ENCODE measurements around the gene FAM187B.
"Not testable (repeated sequence)": the region's sequence is repeated elsewhere in the genome, so short reads cannot be mapped to it uniquely, and the experiment has no call there.

Gene FAM187B

DNA sequence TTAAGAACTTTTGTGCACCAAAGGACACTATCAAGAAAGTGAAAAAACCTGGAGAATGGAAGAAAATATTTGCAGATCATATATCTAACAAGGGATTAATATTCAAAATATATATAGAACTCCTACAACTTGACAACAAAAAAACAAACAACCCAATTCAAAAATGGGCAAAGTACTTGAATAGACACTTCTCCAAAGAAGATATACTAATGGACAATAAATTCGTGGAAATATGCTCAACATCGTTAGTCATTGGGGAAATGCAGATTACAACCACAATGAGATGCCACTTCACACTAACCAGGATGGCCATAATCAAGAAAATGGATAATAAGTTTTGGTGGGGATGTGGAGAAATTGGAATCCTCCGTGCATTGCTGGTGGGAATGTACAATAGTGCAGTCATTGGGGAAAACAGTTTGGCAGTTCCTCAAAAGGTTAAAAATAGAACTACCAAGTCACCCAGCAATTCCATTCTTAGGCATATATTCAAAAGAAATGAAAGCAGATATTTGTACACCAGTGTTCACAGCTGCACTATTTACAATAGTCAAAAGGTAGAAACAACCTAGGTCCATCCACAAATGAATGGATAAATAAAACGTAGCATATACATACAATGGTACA lies 18.0 kb upstream of the FAM187B start:
- Histone ChIP-seq H3K4me3 (ENCODE audit: low read depth in 1 of 2, low read length in 2 of 2) (no peak overlapping the region), H3K36me3 (ENCODE audit: control insufficient read depth in 1 of 2, insufficient read depth in 2 of 2, low read length in 2 of 2) (no peaks in the 10 kb centered on the region), H3K4me1 (ENCODE audit: control insufficient read depth in 1 of 2, insufficient read depth in 2 of 2, low read length in 2 of 2) (peaks cover 0 to 15% of the 10 kb centered on the region in 2 donors), H3K9me3 (ENCODE audit: control insufficient read depth in 1 of 2, low read length in 2 of 2) (peaks cover 3 to 4% of the 10 kb centered on the region in 2 donors), H3K27ac (ENCODE audit: low read length) (no peak overlapping the region), H3K27me3 (ENCODE audit: low read depth, low read length) (peaks cover 7% of the 10 kb centered on the region)

- Histone ChIP-seq H3K36me3 (ENCODE audit: control insufficient read depth in 1 of 2, insufficient read depth in 2 of 2, low read length in 2 of 2) (no peaks in the 10 kb centered on the region), H3K4me1 (ENCODE audit: control insufficient read depth in 1 of 2, insufficient read depth in 2 of 2, low read length in 2 of 2) (no peaks in the 10 kb centered on the region), H3K27me3 (ENCODE audit: low read depth, low read length) (no peaks in the 10 kb centered on the region), H3K27ac (ENCODE audit: low read length) (no peak overlapping the region), H3K9me3 (ENCODE audit: control insufficient read depth in 1 of 2, low read length in 2 of 2) (peaks cover 10 to 12% of the 10 kb centered on the region in 2 donors), H3K4me3 (ENCODE audit: low read depth in 1 of 2, low read length in 2 of 2) (no peak overlapping the region)
These were observed 12.9 kb upstream of the FAM187B start for GRCh38 chr19:35241417-35241816.

- Histone ChIP-seq H3K36me3 (ENCODE audit: control insufficient read depth in 1 of 2, insufficient read depth in 2 of 2, low read length in 2 of 2) (no peaks in the 10 kb centered on the region), H3K27ac (ENCODE audit: low read length) (no peak overlapping the region), H3K4me3 (ENCODE audit: low read depth in 1 of 2, low read length in 2 of 2) (no peak overlapping the region), H3K27me3 (ENCODE audit: low read depth, low read length) (no peaks in the 10 kb centered on the region), H3K4me1 (ENCODE audit: control insufficient read depth in 1 of 2, insufficient read depth in 2 of 2, low read length in 2 of 2) (no peaks in the 10 kb centered on the region), H3K9me3 (ENCODE audit: control insufficient read depth in 1 of 2, low read length in 2 of 2) (peaks cover 10 to 12% of the 10 kb centered on the region in 2 donors)
These were observed 11.8 kb upstream of the FAM187B start for GRCh38 chr19:35240327-35240726.

DNA sequence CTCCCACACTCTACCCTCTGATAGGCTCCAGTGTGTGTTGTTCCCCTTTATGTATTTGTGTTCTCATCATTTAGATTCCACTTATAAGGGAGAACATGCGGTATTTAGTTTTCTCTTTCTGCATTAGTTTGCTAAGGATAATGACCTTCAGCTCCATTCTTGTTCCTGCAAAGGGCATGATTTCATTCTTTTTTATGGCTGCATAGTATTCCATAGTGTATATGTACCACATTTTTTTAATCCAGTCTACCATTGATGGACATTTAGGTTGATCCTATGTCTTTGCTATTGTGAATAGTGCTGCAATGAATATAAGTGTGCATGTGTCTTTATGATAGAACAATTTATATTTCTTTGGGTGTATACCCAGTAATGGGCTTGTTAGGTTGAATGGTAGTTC lies 11.1 kb upstream of the FAM187B start:
- H3K27ac ChIP-seq (ENCODE audit: low read length) = not testable (repeated sequence)

DNA sequence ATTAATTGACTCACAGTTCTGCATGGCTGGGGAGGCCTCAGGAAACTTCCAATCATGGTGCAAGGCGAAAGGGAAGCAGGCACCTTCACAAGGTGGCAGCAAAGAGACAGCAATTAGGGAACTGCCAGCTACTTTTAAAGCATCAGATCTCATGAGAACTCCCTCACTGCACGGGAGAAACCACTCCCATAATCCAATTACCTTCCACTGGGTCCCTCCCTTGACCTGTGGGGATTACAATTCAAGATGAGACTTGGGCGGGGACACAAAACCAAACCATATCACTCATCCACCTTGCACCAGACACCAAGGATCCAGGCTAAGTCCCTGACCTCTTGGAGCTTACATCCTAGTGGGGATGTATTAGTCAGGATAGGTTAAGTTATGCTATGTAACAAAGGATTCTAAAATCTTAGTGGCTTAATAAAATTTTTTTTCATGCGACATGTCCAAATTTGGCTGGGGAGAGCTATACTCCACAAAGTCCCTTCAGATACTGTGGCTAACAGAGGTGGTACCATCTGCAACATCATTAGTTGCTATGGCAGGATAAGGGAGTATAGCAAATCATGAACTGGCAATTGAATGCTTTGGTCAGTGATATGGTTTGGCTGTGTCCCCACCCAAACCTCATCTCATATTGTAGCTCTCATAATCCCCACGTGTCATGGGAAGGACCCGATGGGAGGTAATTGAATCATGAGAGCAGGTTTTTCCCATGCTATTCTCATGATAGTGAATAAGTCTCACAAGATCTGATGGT lies 8.3 kb upstream of the FAM187B start:
- H3K9me3 ChIP-seq (ENCODE audit: control insufficient read depth in 1 of 2, low read length in 2 of 2) = peaks cover 10% of the 10 kb centered on the region in 2 donors
- no peaks in the 10 kb centered on the region for H3K36me3 ChIP-seq (ENCODE audit: control insufficient read depth in 1 of 2, insufficient read depth in 2 of 2, low read length in 2 of 2)
- no peaks in the 10 kb centered on the region for H3K27me3 ChIP-seq (ENCODE audit: low read depth, low read length)
- no peaks in the 10 kb centered on the region for H3K4me1 ChIP-seq (ENCODE audit: control insufficient read depth in 1 of 2, insufficient read depth in 2 of 2, low read length in 2 of 2)
- no peak overlapping the region for H3K27ac ChIP-seq (ENCODE audit: low read length)
- no peak overlapping the region for H3K4me3 ChIP-seq (ENCODE audit: low read depth in 1 of 2, low read length in 2 of 2)

More for the DNA sequence above, 11.1 kb upstream of the FAM187B start:
- not testable (repeated sequence) for H3K4me3 ChIP-seq (ENCODE audit: low read depth in 1 of 2, low read length in 2 of 2); H3K4me1 ChIP-seq (ENCODE audit: control insufficient read depth in 1 of 2, insufficient read depth in 2 of 2, low read length in 2 of 2); H3K27me3 ChIP-seq (ENCODE audit: low read depth, low read length); H3K36me3 ChIP-seq (ENCODE audit: control insufficient read depth in 1 of 2, insufficient read depth in 2 of 2, low read length in 2 of 2)
- peaks cover 10 to 12% of the 10 kb centered on the region in 2 donors for H3K9me3 ChIP-seq (ENCODE audit: control insufficient read depth in 1 of 2, low read length in 2 of 2)

DNA sequence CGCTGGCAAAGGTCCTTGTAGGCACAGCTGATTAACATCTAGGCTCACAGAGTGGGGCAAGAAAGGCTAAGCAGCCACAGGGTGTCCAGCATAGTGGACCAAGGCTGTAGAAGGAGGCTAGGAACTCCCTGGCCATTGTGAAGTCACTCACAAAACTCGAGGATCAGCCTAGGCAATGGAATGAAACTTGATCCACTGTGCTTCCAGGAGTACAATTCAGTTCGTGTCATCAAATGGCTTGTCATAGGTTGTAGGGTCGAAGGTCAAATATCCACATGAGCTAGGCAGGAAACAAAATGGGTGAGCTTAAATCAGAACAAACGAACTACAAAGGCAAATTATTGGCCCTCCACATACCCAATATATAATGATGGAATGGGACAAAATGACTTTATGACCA lies 4.4 kb upstream of the FAM187B start:
- no peaks in the 10 kb centered on the region for H3K36me3 ChIP-seq (ENCODE audit: control insufficient read depth in 1 of 2, insufficient read depth in 2 of 2, low read length in 2 of 2)
- no peak overlapping the region for H3K4me3 ChIP-seq (ENCODE audit: low read depth in 1 of 2, low read length in 2 of 2)
- H3K27me3 ChIP-seq (ENCODE audit: low read depth, low read length) = no peaks in the 10 kb centered on the region
- no peaks in the 10 kb centered on the region for H3K4me1 ChIP-seq (ENCODE audit: control insufficient read depth in 1 of 2, insufficient read depth in 2 of 2, low read length in 2 of 2)
- no peaks in the 10 kb centered on the region for H3K9me3 ChIP-seq (ENCODE audit: control insufficient read depth in 1 of 2, low read length in 2 of 2)
- no peak overlapping the region for H3K27ac ChIP-seq (ENCODE audit: low read length)

DNA sequence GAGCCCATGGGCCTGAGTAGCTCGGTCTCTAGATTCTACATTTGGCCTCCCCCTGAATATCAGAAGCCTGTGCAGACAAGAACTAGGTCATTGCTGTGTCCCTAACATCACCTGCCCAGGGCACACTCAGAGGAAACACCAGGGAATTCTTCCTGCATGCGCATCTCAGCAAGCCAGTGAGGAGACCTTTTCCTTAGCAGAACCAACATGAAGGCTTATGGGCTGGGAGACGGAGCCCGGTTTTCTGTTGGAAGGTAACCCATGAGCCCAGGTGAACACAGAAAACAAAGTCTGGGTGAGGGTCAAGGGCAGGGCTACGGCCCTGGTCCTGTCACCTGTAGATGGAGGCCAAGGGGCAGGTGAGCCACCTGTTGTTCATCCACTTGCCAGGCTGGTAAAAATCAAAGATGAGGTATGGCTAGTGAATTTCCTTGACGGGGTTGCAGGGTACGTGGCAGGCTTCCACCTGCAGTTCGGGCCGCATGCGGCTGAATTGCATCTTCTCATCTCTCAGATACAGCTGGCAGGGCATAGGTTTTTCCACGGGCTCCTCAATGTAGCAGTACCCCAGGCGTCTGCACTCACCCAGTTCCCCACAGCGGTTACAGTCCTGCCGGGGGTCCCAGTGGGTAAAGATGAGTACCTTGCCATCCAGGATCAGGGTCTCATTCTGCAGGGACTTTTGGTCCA lies 3.6 kb upstream of the FAM187B start:
- H3K36me3 ChIP-seq (ENCODE audit: control insufficient read depth in 1 of 2, insufficient read depth in 2 of 2, low read length in 2 of 2) = no peaks in the 10 kb centered on the region
- no peaks in the 10 kb centered on the region for H3K4me1 ChIP-seq (ENCODE audit: control insufficient read depth in 1 of 2, insufficient read depth in 2 of 2, low read length in 2 of 2)
- H3K4me3 ChIP-seq (ENCODE audit: low read depth in 1 of 2, low read length in 2 of 2) = no peak overlapping the region
- no peaks in the 10 kb centered on the region for H3K27me3 ChIP-seq (ENCODE audit: low read depth, low read length)
- H3K27ac ChIP-seq (ENCODE audit: low read length) = no peak overlapping the region
- H3K9me3 ChIP-seq (ENCODE audit: control insufficient read depth in 1 of 2, low read length in 2 of 2) = no peaks in the 10 kb centered on the region

DNA sequence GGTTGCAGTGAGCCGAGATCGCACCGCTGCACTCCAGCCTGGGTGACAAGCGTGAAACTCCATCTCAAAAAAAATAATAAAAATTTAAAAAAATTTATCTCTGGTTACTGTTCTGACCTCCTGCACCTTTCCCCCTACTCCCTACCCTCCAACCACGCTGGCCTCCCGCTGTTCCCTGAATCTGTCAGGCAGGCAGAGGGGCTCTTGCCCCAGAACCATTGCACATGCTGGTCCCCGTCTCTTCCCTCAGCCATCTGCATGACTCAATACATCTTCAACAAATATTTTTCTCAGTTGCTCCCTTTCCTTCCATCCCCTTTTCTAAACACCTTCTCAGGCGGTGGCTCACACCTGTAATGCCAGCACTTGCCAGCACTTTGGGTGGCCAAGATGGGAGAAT lies 1.1 kb upstream of the FAM187B start:
- H3K27me3 ChIP-seq (ENCODE audit: low read depth, low read length) = no peaks in the 10 kb centered on the region

GRCh38 chr19:35226748-35227147 lies 1.8 kb downstream of the FAM187B start:
- no peaks in the 10 kb centered on the region for H3K36me3 ChIP-seq (ENCODE audit: control insufficient read depth in 1 of 2, insufficient read depth in 2 of 2, low read length in 2 of 2)
- no peaks in the 10 kb centered on the region for H3K27me3 ChIP-seq (ENCODE audit: low read depth, low read length)
- H3K27ac ChIP-seq (ENCODE audit: low read length) = no peak overlapping the region
- H3K9me3 ChIP-seq (ENCODE audit: control insufficient read depth in 1 of 2, low read length in 2 of 2) = peaks cover 3 to 5% of the 10 kb centered on the region in 2 donors
- H3K4me1 ChIP-seq (ENCODE audit: control insufficient read depth in 1 of 2, insufficient read depth in 2 of 2, low read length in 2 of 2) = no peaks in the 10 kb centered on the region
- H3K4me3 ChIP-seq (ENCODE audit: low read depth in 1 of 2, low read length in 2 of 2) = no peak overlapping the region

More for the DNA sequence above, 1.1 kb upstream of the FAM187B start:
- no peaks in the 10 kb centered on the region for H3K9me3 ChIP-seq (ENCODE audit: control insufficient read depth in 1 of 2, low read length in 2 of 2)
- no peaks in the 10 kb centered on the region for H3K36me3 ChIP-seq (ENCODE audit: control insufficient read depth in 1 of 2, insufficient read depth in 2 of 2, low read length in 2 of 2)
- H3K4me3 ChIP-seq (ENCODE audit: low read depth in 1 of 2, low read length in 2 of 2) = no peak overlapping the region
- no peaks in the 10 kb centered on the region for H3K4me1 ChIP-seq (ENCODE audit: control insufficient read depth in 1 of 2, insufficient read depth in 2 of 2, low read length in 2 of 2)
- H3K27ac ChIP-seq (ENCODE audit: low read length) = no peak overlapping the region

DNA sequence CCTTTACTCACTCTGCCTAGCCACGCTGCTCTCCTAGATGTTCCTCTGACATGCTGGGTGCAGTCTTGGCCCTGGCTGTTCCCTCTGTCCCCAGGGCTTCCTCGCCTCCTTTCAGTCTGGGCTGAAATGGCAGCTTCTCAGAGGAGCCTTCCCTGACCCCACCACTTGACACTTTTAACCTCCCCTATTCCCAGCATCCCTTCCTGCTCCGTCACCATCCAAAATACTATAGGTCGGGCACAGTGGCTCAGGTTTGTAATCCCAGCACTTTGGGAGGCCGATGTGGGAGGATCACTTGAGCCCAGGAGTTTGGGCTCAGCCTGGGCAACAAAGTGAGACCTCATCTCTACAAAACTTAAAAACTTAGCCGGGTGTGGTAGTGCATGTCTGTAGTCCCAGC lies 2.6 kb downstream of the FAM187B start:
- Histone ChIP-seq H3K9me3 (ENCODE audit: control insufficient read depth in 1 of 2, low read length in 2 of 2) (peaks cover 3 to 5% of the 10 kb centered on the region in 2 donors), H3K4me1 (ENCODE audit: control insufficient read depth in 1 of 2, insufficient read depth in 2 of 2, low read length in 2 of 2) (no peaks in the 10 kb centered on the region)

DNA sequence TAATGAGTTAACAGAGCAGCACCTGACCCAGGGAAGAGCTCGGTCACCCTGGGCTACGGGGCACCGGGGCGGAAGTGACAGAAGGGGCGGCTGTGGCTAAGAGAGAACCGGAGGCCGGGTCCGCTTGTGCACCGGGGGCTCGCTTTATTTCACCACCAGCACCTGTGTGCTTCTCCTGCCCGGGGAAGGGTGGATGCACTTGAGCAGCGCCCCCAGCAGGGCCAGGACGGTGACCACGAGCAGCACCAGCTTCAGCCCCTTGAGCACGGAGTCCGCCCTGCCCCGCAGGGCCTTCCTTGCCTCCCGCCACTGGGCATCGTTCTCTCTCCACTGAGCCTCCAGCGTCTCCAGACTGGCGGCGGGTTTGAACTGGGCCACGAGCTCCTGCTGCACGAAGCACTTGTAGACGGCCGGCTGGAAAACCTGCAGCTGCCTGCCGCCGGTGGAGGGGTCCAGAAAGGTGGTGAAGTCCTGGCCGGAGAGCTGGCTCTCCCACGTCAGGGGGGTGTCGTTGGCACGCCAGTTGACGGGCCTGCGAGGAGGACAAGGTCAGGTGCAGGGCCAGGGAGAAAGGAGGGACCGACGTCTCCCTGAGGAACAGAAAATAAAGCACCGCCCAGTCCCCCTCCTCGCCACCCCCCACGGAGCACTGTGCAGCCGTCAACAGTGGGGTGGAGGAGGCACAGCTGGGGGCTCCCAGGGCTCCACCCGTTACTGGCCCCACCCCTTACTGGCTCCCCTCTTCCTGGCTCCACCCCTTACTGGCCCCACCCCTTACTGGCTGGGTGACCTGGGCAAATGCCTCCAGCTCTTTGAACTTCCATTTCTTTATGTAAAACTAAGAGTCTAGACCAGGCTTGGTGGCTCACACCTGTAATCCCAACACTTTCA lies 3.6 kb downstream of the FAM187B start:
- H3K9me3 ChIP-seq (ENCODE audit: control insufficient read depth in 1 of 2, low read length in 2 of 2) = peaks cover 3 to 5% of the 10 kb centered on the region in 2 donors

More for the DNA sequence above, 2.6 kb downstream of the FAM187B start:
- Histone ChIP-seq H3K27ac (ENCODE audit: low read length) (no peak overlapping the region), H3K36me3 (ENCODE audit: control insufficient read depth in 1 of 2, insufficient read depth in 2 of 2, low read length in 2 of 2) (no peaks in the 10 kb centered on the region), H3K4me3 (ENCODE audit: low read depth in 1 of 2, low read length in 2 of 2) (no peak overlapping the region), H3K27me3 (ENCODE audit: low read depth, low read length) (no peaks in the 10 kb centered on the region)

More for the DNA sequence above, 3.6 kb downstream of the FAM187B start:
- H3K4me1 ChIP-seq (ENCODE audit: control insufficient read depth in 1 of 2, insufficient read depth in 2 of 2, low read length in 2 of 2) = no peaks in the 10 kb centered on the region
- no peaks in the 10 kb centered on the region for H3K36me3 ChIP-seq (ENCODE audit: control insufficient read depth in 1 of 2, insufficient read depth in 2 of 2, low read length in 2 of 2)
- H3K4me3 ChIP-seq (ENCODE audit: low read depth in 1 of 2, low read length in 2 of 2) = no peak overlapping the region
- H3K27me3 ChIP-seq (ENCODE audit: low read depth, low read length) = no peaks in the 10 kb centered on the region
- H3K27ac ChIP-seq (ENCODE audit: low read length) = no peak overlapping the region

Measured in muscle layer of duodenum (tissue), 2 donors.